ENCODE data around the gene KIRREL3.

DNA sequence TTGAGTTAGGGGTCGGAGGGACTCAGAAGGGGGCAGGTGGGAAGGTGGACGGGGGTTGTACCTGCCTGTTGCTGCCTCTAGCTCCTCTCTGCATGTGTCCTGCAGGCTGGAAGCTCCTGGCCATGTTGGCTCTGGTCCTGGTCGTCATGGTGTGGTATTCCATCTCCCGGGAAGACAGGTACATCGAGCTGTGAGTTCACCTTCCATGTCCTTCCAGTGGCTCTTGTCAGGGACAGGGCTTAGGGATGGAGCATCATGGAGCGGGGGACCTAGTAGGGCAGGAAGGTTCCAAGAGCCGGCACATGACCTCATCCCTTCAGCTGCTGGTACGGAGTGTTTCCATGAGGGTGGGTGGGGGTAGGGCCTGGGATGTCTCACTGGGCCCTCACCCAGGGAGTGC, 594.2 kb downstream of the KIRREL3 start:
- TF ChIP-seq, protein P1, sequence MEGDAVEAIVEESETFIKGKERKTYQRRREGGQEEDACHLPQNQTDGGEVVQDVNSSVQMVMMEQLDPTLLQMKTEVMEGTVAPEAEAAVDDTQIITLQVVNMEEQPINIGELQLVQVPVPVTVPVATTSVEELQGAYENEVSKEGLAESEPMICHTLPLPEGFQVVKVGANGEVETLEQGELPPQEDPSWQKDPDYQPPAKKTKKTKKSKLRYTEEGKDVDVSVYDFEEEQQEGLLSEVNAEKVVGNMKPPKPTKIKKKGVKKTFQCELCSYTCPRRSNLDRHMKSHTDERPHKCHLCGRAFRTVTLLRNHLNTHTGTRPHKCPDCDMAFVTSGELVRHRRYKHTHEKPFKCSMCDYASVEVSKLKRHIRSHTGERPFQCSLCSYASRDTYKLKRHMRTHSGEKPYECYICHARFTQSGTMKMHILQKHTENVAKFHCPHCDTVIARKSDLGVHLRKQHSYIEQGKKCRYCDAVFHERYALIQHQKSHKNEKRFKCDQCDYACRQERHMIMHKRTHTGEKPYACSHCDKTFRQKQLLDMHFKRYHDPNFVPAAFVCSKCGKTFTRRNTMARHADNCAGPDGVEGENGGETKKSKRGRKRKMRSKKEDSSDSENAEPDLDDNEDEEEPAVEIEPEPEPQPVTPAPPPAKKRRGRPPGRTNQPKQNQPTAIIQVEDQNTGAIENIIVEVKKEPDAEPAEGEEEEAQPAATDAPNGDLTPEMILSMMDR (conservative IDR thresholded peaks at IDR 0.05): no peak
- no peak for TF ChIP-seq EZH2 (IDR thresholded peaks at IDR 0.05; ENCODE audit: low read depth)
